SK-N-SH treated with all-trans-retinoic acid at 6 μM for 48 hours (cell line): ENCODE measurements around the gene PTPRN2.

ENCODE experiments used
- ATAC-seq: fragments of 200-7000 bp; cut with Tn5 transposase; 3 replicates; pipeline ENCODE4 v1.9.1; 2020; ENCODE audit warnings: mild to moderate bottlenecking, moderate library complexity
- ARNTL ChIP-seq: fragments of 450-650 bp; formaldehyde crosslinking; IDR thresholded peaks from 2 replicates; pipeline ENCODE4 v1.5.0; 2020; ENCODE audit warnings: low read depth, mild to moderate bottlenecking, moderate library complexity, borderline replicate concordance
- CSDC2 ChIP-seq: fragments of 250-450 bp; sonication (Bioruptor Pico); IDR thresholded peaks from 2 replicates; pipeline ENCODE4 v1.5.0; 2020; ENCODE audit warnings: mild to moderate bottlenecking, moderate library complexity
- GLIS3 ChIP-seq: fragments of 250-450 bp; sonication (Bioruptor Pico); IDR thresholded peaks from 2 replicates; pipeline ENCODE4 v1.5.0; 2020; ENCODE audit warnings: mild to moderate bottlenecking, moderate library complexity
- OSR1 ChIP-seq: fragments of 250-450 bp; sonication (Bioruptor Pico); IDR thresholded peaks from 2 replicates; pipeline ENCODE4 v1.8.0; 2022; ENCODE audit warnings: moderate library complexity, mild to moderate bottlenecking, inconsistent platforms
- PATZ1 ChIP-seq: fragments of 250-450 bp; sonication (Bioruptor Pico); IDR thresholded peaks from 2 replicates; pipeline ENCODE4 v1.8.0; 2020; ENCODE audit warnings: mild to moderate bottlenecking, moderate library complexity, borderline replicate concordance
- SNAI2 ChIP-seq: fragments of 250-450 bp; sonication (Bioruptor Pico); IDR thresholded peaks from 2 replicates; pipeline ENCODE4 v1.5.0; 2020; ENCODE audit warnings: mild to moderate bottlenecking, moderate library complexity
- TCF4 ChIP-seq: fragments of 250-450 bp; sonication (Bioruptor Pico); IDR thresholded peaks from 2 replicates; pipeline ENCODE4 v1.8.0; 2021; ENCODE audit warnings: mild to moderate bottlenecking, moderate library complexity, borderline replicate concordance
- TSHZ2 ChIP-seq: fragments of 250-450 bp; sonication (Bioruptor Pico); IDR thresholded peaks from 2 replicates; pipeline ENCODE4 v1.5.0; 2020; ENCODE audit warnings: mild to moderate bottlenecking, moderate library complexity
- ZC3H10 ChIP-seq: fragments of 250-450 bp; sonication (Bioruptor Pico); IDR thresholded peaks from 2 replicates; pipeline ENCODE4 v1.5.1; 2021; ENCODE audit warnings: mild to moderate bottlenecking, moderate library complexity
- ZFP30 ChIP-seq: fragments of 450-650 bp; formaldehyde crosslinking; IDR thresholded peaks from 2 replicates; pipeline ENCODE4 v1.5.0; 2022; ENCODE audit warnings: mild to moderate bottlenecking, moderate library complexity
- ZNF565 ChIP-seq: fragments of 450-650 bp; formaldehyde crosslinking; conservative IDR thresholded peaks from 2 replicates; pipeline ENCODE4 v1.5.0; 2020; ENCODE audit warnings: low read depth, mild to moderate bottlenecking, moderate library complexity
- ZNF70 ChIP-seq: fragments of 450-650 bp; formaldehyde crosslinking; IDR thresholded peaks from 2 replicates; pipeline ENCODE4 v1.5.0; 2020; ENCODE audit warnings: mild to moderate bottlenecking, moderate library complexity
- TF ChIP-seq, protein P1 (sequence below): fragments of 250-450 bp; sonication (Bioruptor Pico); IDR thresholded peaks from 2 replicates; pipeline ENCODE4 v1.8.0; 2021; ENCODE audit warnings: low read depth, mild to moderate bottlenecking, moderate library complexity, borderline replicate concordance
- TF ChIP-seq, protein P2 (sequence below): fragments of 250-450 bp; sonication (Bioruptor Pico); IDR thresholded peaks from 2 replicates; pipeline ENCODE4 v1.5.1; 2020; ENCODE audit warnings: low read depth, mild to moderate bottlenecking, moderate library complexity
- TF ChIP-seq, protein P3 (sequence below): fragments of 250-450 bp; sonication (Bioruptor Pico); IDR thresholded peaks from 2 replicates; pipeline ENCODE4 v1.5.1; 2021; ENCODE audit warnings: mild to moderate bottlenecking, moderate library complexity

PTPRN2 gene

DNA sequence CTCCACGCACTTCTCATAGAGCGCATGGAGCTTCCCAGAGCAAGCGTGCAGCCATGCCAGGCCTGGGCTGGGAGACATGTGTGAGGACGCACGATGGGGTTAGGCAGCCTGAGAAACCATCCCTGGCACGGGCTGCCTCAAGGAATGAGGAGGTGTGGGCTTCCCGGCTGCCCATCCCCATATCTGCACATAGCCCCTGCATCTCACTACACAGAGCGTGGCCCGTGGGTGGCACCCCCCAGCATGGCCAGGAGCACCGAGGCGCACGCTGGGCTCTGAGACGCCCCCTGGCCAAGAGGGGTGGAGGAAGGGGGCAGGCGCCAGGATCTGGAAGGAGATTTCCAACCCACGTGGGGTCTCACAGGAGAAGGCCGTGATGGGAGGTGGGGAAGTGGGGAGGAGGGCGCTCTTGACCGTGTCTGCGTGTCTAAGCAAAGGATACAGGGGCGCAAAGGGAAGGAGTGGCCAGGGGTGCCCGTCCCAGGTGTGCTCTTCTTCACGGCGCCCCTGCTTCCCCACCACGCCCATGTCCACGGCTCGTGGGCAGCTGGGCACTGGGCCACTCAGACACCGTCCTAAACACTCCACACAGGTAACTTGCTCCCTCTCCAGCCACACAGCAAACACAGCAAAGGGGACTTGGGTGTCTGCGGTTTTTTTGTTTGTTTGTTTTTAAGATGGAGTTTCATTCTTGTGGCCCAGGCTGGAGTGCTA, 340.5 kb downstream of the PTPRN2 start:
- TF ChIP-seq, protein P1, sequence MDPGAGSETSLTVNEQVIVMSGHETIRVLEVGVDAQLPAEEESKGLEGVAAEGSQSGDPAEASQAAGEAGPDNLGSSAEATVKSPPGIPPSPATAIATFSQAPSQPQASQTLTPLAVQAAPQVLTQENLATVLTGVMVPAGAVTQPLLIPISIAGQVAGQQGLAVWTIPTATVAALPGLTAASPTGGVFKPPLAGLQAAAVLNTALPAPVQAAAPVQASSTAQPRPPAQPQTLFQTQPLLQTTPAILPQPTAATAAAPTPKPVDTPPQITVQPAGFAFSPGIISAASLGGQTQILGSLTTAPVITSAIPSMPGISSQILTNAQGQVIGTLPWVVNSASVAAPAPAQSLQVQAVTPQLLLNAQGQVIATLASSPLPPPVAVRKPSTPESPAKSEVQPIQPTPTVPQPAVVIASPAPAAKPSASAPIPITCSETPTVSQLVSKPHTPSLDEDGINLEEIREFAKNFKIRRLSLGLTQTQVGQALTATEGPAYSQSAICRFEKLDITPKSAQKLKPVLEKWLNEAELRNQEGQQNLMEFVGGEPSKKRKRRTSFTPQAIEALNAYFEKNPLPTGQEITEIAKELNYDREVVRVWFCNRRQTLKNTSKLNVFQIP (CRISPR knock-in tag), result no peak
- no peak for TF ChIP-seq ZNF70 (CRISPR knock-in tag)
- no peak for TF ChIP-seq CSDC2
- TF ChIP-seq ZNF565 (CRISPR knock-in tag), result no peak
- TF ChIP-seq OSR1 (CRISPR knock-in tag), result no peak
- TF ChIP-seq TCF4 (CRISPR knock-in tag), result no peak
- TF ChIP-seq, protein P2, sequence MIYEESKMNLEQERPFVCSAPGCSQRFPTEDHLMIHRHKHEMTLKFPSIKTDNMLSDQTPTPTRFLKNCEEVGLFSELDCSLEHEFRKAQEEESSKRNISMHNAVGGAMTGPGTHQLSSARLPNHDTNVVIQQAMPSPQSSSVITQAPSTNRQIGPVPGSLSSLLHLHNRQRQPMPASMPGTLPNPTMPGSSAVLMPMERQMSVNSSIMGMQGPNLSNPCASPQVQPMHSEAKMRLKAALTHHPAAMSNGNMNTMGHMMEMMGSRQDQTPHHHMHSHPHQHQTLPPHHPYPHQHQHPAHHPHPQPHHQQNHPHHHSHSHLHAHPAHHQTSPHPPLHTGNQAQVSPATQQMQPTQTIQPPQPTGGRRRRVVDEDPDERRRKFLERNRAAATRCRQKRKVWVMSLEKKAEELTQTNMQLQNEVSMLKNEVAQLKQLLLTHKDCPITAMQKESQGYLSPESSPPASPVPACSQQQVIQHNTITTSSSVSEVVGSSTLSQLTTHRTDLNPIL (CRISPR knock-in tag), result no peak
- TF ChIP-seq TSHZ2, result no peak
- TF ChIP-seq ZFP30, result no peak
- TF ChIP-seq, protein P3, sequence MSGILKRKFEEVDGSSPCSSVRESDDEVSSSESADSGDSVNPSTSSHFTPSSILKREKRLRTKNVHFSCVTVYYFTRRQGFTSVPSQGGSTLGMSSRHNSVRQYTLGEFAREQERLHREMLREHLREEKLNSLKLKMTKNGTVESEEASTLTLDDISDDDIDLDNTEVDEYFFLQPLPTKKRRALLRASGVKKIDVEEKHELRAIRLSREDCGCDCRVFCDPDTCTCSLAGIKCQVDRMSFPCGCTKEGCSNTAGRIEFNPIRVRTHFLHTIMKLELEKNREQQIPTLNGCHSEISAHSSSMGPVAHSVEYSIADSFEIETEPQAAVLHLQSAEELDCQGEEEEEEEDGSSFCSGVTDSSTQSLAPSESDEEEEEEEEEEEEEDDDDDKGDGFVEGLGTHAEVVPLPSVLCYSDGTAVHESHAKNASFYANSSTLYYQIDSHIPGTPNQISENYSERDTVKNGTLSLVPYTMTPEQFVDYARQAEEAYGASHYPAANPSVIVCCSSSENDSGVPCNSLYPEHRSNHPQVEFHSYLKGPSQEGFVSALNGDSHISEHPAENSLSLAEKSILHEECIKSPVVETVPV (CRISPR knock-in tag), result no peak
- no peak for TF ChIP-seq ARNTL
- TF ChIP-seq ZC3H10 (CRISPR knock-in tag), result no peak
- TF ChIP-seq SNAI2 (CRISPR knock-in tag), result no peak
- TF ChIP-seq GLIS3, result no peak
- TF ChIP-seq, all 23 proteins: peak for 0
- ATAC-seq, result no peak

- ATAC-seq, result no peak
- no peak for TF ChIP-seq PATZ1 (CRISPR knock-in tag)
- TF ChIP-seq TSHZ2, result no peak
These were observed 341.2 kb downstream of the PTPRN2 start for GRCh38 chr7:158246272-158246959.

- no peak for TF ChIP-seq TSHZ2
- ATAC-seq, result no peak
These were observed 341.9 kb downstream of the PTPRN2 start for GRCh38 chr7:158245724-158246041.
